ENCODE results near the gene GCG. TPM values are rescaled to one million over a fixed set of nuclear protein-coding genes. Genes with fewer than 3 reads are reported as not detected.

Gene GCG
- total and polyA plus RNA-seq, 10 of the 15 experiments (the other 5 are each of a cell fraction or from before 2014, with no cell fraction given), result not detected

GRCh38 chr2:162115076-162115475 lies 37.0 kb downstream of the GCG start (continued):
- TF ChIP-seq CTCF (IDR thresholded peaks at IDR 0.05 in 2 of 3, conservative IDR thresholded peaks at IDR 0.05 in 1 of 3; ENCODE audit: control insufficient read depth in 2 of 3, extremely low read depth in 1 of 3, insufficient read depth in 1 of 3, low read depth in 3 of 3, low read length in 3 of 3), result no peak
- TF ChIP-seq SREBF2 (IDR thresholded peaks at IDR 0.05; ENCODE audit: low read length), result no peak
- TF ChIP-seq ZZZ3 (IDR thresholded peaks at IDR 0.05; ENCODE audit: control insufficient read depth, insufficient read length, low read depth), result no peak

GRCh38 chr2:162114271-162114670 lies 37.8 kb downstream of the GCG start:
- H3K36me3 ChIP-seq (ENCODE audit: control insufficient read depth in 2 of 2, insufficient read depth in 2 of 2, low read length in 1 of 2), result no peaks in the 10 kb centered on the region
- no peak overlapping the region for H2AFZ ChIP-seq (ENCODE audit: control insufficient read depth, low read depth, low read length)
- SMC1A ChIA-PET (ENCODE audit: uncharacterized antibody, unreplicated experiment), result interaction anchor here (1.5 to 1.7 kb wide), 2 partner anchors 8 to 11 kb away, joined by 4 to 6 read pairs; no protein-coding TSS in a partner anchor
- in situ Hi-C loops (cut with MboI), result no loop called here
- CTCF ChIA-PET, result interaction anchor here (1.3 kb wide), 1 partner anchor 107 kb away, joined by 3 read pairs; no protein-coding TSS in a partner anchor
- no peaks in the 10 kb centered on the region for H3K27me3 ChIP-seq (replicated peaks in 1 of 2; ENCODE audit: control insufficient read depth in 2 of 2, insufficient read depth in 2 of 2, low read length in 1 of 2)
- H3K27ac ChIP-seq (ENCODE audit: control insufficient read depth, insufficient read depth), result no peak overlapping the region
- FAIRE-seq (no peak), DNase-seq (ENCODE audit: low read depth, low spot score) (no peak), ATAC-seq (no peak)
- no peaks in the 10 kb centered on the region for H3K9me3 ChIP-seq (replicated peaks; ENCODE audit: control insufficient read depth, insufficient read depth, low read length)
- H3K9ac ChIP-seq (ENCODE audit: control insufficient read depth, insufficient read depth, low read length), result no peak overlapping the region
- no peak overlapping the region for H3K4me2 ChIP-seq (ENCODE audit: control insufficient read depth, insufficient read depth)
- no peaks in the 10 kb centered on the region for H3K79me2 ChIP-seq (ENCODE audit: control insufficient read depth, insufficient read depth, low read length)
- intact Hi-C loops (cut with micrococcal nuclease; ENCODE audit: unreplicated experiment), result no loop called here
- 4% methylated on average over 1 of the region's 1 CpG for WGBS (ENCODE audit: insufficient coverage, insufficient replicate concordance, low lambda C conversion rate, missing lambda C conversion rate)
- POLR2A ChIA-PET, result no interaction called here
- H3K4me3 ChIP-seq, result no peak overlapping the region
- H3K4me1 ChIP-seq (ENCODE audit: control insufficient read depth, insufficient read depth, low read length), result no peaks in the 10 kb centered on the region
- no TSS peak for BruUV-seq (replicated peaks)
- no peaks in the 10 kb centered on the region for H4K20me1 ChIP-seq (ENCODE audit: control insufficient read depth, insufficient read depth)
- RAD21 ChIA-PET (ENCODE audit: unreplicated experiment), result no interaction called here
- TF ChIP-seq ZNF217 (IDR thresholded peaks at IDR 0.05) (no peak), BCL11A (IDR thresholded peaks at IDR 0.05; ENCODE audit: low read depth, low read length) (no peak), ZBTB40 (IDR thresholded peaks at IDR 0.05; ENCODE audit: borderline replicate concordance) (no peak), ZNF274 (IDR thresholded peaks at IDR 0.05; ENCODE audit: insufficient read depth, insufficient read length) (no peak), ZBTB4 (CRISPR knock-in tag; IDR thresholded peaks at IDR 0.05) (no peak), SKIL (IDR thresholded peaks at IDR 0.05; ENCODE audit: low read depth, poor library complexity, severe bottlenecking) (no peak)

Data from GM12878 (cell line).